ENCODE data around the gene DYRK3. TPM values are rescaled to one million over a fixed set of nuclear protein-coding genes. Genes with fewer than 3 reads are reported as not detected.

Gene DYRK3
- total RNA-seq, 1 donor from 2014 or later, result 26.6 TPM

DNA sequence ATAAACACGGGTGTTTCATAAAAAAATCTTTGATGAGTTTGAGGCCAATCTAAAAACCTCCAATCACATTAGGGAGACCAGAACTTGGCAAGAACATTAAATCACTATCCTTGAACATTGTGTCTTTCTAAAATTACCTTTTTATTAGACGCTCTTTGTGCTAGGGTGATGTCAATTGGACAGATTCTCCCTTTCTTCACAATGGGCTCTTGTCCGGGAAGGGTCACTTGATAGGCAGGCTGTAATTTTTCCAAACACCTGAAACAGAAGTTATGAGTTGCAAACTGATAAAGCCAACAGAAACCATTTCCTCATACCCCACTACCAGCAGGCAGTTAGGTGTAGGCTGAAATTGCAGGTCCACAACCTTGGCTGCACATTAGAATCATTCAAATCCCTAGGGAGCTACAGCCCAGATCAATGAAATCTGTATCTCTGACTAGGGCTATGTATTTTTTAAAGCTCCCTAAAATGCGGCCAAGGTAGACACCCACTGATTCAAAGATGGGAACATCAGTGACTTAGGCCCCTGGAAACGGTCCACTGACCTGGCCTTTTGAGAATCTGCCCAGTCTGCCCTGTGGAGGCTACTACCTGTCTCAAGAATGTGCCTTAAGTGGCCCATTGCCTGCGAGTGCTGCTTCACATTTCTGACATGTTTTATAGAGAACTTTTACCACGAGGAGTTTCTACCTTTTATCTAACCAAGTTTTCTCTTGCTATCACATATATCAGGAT lies 39.6 kb upstream of the DYRK3 start:
- TF ChIP-seq CTCF (IDR thresholded peaks at IDR 0.05; ENCODE audit: borderline replicate concordance), result no peak
- no peak for DNase-seq
- no peak overlapping the region for H3K27ac ChIP-seq (replicated peaks)
- H3K27me3 ChIP-seq (ENCODE audit: low read depth), result no peaks in the 10 kb centered on the region
- no peak overlapping the region for H3K4me3 ChIP-seq
- no peaks in the 10 kb centered on the region for H3K9me3 ChIP-seq (replicated peaks)
- peaks cover under 1% of the 10 kb centered on the region for H3K4me1 ChIP-seq
- intact Hi-C loops (cut with micrococcal nuclease), result no loop called here
- peaks cover 99% of the 10 kb centered on the region for H3K36me3 ChIP-seq

- H3K9me3 ChIP-seq (replicated peaks), result no peaks in the 10 kb centered on the region
- H3K36me3 ChIP-seq, result peaks cover 99% of the 10 kb centered on the region
- DNase-seq, result no peak
- no peak overlapping the region for H3K27ac ChIP-seq (replicated peaks)
- no peak overlapping the region for H3K4me3 ChIP-seq
- intact Hi-C loops (cut with micrococcal nuclease), result no loop called here
- no peaks in the 10 kb centered on the region for H3K27me3 ChIP-seq (ENCODE audit: low read depth)
- TF ChIP-seq CTCF (IDR thresholded peaks at IDR 0.05; ENCODE audit: borderline replicate concordance), result no peak
- H3K4me1 ChIP-seq, result no peaks in the 10 kb centered on the region
Measured at GRCh38 chr1:206596319-206596666, 39.0 kb upstream of the DYRK3 start.

GRCh38 chr1:206600527-206600926 lies 34.8 kb upstream of the DYRK3 start:
- H3K27ac ChIP-seq (replicated peaks), result no peak overlapping the region
- DNase-seq, result no peak
- H3K9me3 ChIP-seq (replicated peaks), result no peaks in the 10 kb centered on the region
- no peak for TF ChIP-seq CTCF (IDR thresholded peaks at IDR 0.05; ENCODE audit: borderline replicate concordance)
- peaks cover 100% of the 10 kb centered on the region for H3K36me3 ChIP-seq
- H3K27me3 ChIP-seq (ENCODE audit: low read depth), result no peaks in the 10 kb centered on the region
- no peaks in the 10 kb centered on the region for H3K4me1 ChIP-seq
- intact Hi-C loops (cut with micrococcal nuclease), result no loop called here
- no peak overlapping the region for H3K4me3 ChIP-seq

GRCh38 chr1:206604861-206605260 lies 30.5 kb upstream of the DYRK3 start:
- no peak for TF ChIP-seq CTCF (IDR thresholded peaks at IDR 0.05; ENCODE audit: borderline replicate concordance)
- Histone ChIP-seq H3K4me1 (no peaks in the 10 kb centered on the region), H3K36me3 (peaks cover 99% of the 10 kb centered on the region), H3K27ac (replicated peaks) (no peak overlapping the region), H3K4me3 (no peak overlapping the region), H3K9me3 (replicated peaks) (no peaks in the 10 kb centered on the region), H3K27me3 (ENCODE audit: low read depth) (no peaks in the 10 kb centered on the region)
- no peak for DNase-seq
- intact Hi-C loops (cut with micrococcal nuclease), result no loop called here

DNA sequence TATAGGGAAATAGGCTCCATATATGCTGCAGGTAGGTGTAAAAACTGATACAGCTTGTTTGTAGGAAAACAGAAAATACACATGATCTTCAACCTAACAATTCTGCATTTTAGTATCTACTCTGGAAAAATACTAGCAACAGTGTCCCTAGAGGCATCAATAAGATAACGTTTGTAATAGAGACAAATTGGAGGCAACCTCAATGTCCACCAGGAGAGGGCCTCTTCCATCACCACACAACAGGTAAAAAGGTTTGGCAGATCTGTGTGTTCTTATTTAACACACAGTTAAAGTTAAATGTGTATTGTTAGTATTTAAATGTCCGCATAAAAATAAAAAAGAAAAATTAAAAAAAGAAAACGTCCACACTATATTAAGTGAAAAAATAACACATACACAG lies 28.5 kb upstream of the DYRK3 start:
- Histone ChIP-seq H3K36me3 (peaks cover 90% of the 10 kb centered on the region), H3K9me3 (replicated peaks) (no peaks in the 10 kb centered on the region), H3K27me3 (ENCODE audit: low read depth) (no peaks in the 10 kb centered on the region), H3K4me3 (no peak overlapping the region), H3K4me1 (peaks cover 10% of the 10 kb centered on the region), H3K27ac (replicated peaks) (no peak overlapping the region)
- peak; percentile 24 for TF ChIP-seq CTCF (IDR thresholded peaks at IDR 0.05; ENCODE audit: borderline replicate concordance)
- intact Hi-C loops (cut with micrococcal nuclease), result no loop called here
- DNase-seq, result no peak
